ENCODE results near the gene CNTN5. TPM values are rescaled to one million over a fixed set of nuclear protein-coding genes. Genes with fewer than 3 reads are reported as not detected.
A peak's percentile ranks its signal among the peaks of the same experiment; 100 is the strongest.

CNTN5 gene
- total RNA-seq, 1 donor from 2014 or later = 17.7 TPM

DNA sequence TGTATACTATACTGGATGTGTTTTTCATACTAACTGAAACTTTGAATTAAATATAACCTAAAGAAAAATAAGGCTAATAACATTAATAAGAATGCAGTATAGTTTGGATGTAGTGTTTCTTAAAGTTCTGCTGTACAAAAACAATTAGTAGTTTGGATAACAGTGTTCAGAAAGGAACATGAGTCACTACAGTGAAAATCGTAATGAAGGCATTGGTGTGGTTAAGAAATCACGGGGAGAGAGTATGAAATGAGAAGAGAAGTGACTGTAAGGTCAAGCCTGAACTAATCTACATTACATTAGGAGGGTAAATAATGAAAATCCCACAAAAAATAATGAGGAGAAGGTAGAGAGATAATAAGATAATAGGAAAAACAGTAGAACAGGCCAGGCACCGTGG is 939.8 kb downstream of the CNTN5 start:
- peaks cover 4% of the 10 kb centered on the region for H3K36me3 Mint-ChIP-seq
- TF ChIP-seq, protein P1, sequence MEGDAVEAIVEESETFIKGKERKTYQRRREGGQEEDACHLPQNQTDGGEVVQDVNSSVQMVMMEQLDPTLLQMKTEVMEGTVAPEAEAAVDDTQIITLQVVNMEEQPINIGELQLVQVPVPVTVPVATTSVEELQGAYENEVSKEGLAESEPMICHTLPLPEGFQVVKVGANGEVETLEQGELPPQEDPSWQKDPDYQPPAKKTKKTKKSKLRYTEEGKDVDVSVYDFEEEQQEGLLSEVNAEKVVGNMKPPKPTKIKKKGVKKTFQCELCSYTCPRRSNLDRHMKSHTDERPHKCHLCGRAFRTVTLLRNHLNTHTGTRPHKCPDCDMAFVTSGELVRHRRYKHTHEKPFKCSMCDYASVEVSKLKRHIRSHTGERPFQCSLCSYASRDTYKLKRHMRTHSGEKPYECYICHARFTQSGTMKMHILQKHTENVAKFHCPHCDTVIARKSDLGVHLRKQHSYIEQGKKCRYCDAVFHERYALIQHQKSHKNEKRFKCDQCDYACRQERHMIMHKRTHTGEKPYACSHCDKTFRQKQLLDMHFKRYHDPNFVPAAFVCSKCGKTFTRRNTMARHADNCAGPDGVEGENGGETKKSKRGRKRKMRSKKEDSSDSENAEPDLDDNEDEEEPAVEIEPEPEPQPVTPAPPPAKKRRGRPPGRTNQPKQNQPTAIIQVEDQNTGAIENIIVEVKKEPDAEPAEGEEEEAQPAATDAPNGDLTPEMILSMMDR (IDR thresholded peaks at IDR 0.05; ENCODE audit: unreplicated experiment) = no peak

DNA sequence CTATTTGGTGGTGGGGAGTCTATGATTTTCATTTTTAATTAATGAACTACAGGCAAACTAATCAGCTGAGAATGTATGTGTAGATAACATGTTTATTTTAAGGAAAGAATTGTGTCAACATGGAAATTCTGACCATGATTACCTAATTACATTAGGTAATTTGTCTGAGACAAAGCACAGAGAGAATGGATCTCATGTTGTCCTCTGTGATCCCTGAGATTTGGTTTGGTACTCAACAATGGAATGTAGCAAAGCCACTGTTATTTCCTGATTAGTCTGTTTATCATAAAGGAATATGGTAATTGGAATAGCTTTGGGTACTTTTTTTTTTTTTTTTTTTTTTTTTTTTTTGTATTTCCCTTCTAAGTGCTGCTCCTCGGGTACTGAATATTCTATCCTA is 947.6 kb downstream of the CNTN5 start:
- peaks cover 22% of the 10 kb centered on the region for H3K4me1 Mint-ChIP-seq

More for the DNA sequence above, 939.8 kb downstream of the CNTN5 start:
- DNase-seq (ENCODE audit: low spot score in 2 of 2, unreplicated experiment in 2 of 2) = no peak
- no peaks in the 10 kb centered on the region for H3K27me3 Mint-ChIP-seq (ENCODE audit: low read depth)
- peaks cover 10% of the 10 kb centered on the region for H3K9me3 Mint-ChIP-seq
- no peak overlapping the region for H3K4me3 Mint-ChIP-seq
- no peaks in the 10 kb centered on the region for H3K4me1 Mint-ChIP-seq
- no peak overlapping the region for H3K27ac Mint-ChIP-seq

DNA sequence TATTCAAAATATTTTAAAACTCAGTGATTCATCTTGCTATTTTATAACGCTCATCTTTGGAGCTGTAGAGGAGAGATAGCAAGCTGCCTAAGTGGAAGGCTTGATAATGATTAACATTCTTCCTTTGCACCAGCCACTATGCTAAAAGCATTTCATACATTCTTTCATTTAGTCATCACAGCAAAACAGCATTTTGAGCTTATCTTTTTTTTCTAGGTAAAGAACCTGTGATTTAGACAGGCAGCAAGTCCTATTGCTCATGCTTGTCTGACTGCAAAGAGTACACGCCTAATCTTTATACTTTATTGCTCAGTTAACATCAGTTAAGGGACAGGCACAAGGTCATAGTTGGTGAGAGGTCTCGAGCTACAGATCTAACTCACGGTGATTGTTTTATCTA is 953.2 kb downstream of the CNTN5 start:
- DNase-seq (ENCODE audit: low spot score in 2 of 2, unreplicated experiment in 2 of 2) = no peak
- H3K36me3 Mint-ChIP-seq = no peaks in the 10 kb centered on the region
- TF ChIP-seq, protein P1 (IDR thresholded peaks at IDR 0.05; ENCODE audit: unreplicated experiment) = no peak
- no peak overlapping the region for H3K4me3 Mint-ChIP-seq
- H3K27ac Mint-ChIP-seq = no peak overlapping the region
- H3K4me1 Mint-ChIP-seq = peaks cover 33% of the 10 kb centered on the region
- H3K27me3 Mint-ChIP-seq (ENCODE audit: low read depth) = no peaks in the 10 kb centered on the region
- H3K9me3 Mint-ChIP-seq = peaks cover 7% of the 10 kb centered on the region

More for the DNA sequence above, 947.6 kb downstream of the CNTN5 start:
- TF ChIP-seq, protein P1 (IDR thresholded peaks at IDR 0.05; ENCODE audit: unreplicated experiment) = no peak
- peaks cover 4% of the 10 kb centered on the region for H3K36me3 Mint-ChIP-seq
- DNase-seq (ENCODE audit: low spot score in 2 of 2, unreplicated experiment in 2 of 2) = no peak
- H3K27ac Mint-ChIP-seq = no peak overlapping the region
- H3K9me3 Mint-ChIP-seq = peaks cover 4% of the 10 kb centered on the region
- no peak overlapping the region for H3K4me3 Mint-ChIP-seq
- H3K27me3 Mint-ChIP-seq (ENCODE audit: low read depth) = no peaks in the 10 kb centered on the region

DNA sequence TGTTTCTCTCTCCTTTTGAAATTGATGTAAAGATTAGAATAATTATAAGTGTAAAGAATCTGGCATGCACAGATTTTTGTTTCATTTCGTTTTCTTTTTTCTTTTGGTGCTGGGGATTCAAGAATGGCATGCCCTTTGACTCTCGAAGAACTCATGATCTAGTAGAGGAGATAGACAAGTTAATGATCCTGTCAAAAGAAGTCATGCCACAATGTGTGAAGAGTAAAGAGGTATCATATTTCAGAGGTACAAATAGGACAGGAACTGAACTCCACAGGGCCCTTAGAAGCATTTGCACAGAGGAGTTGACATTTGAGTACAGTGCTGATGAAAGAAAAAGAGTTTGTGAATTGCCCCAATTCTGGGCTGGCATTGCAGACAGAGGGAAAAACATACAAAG is 958.3 kb downstream of the CNTN5 start:
- peaks cover 7% of the 10 kb centered on the region for H3K9me3 Mint-ChIP-seq
- no peaks in the 10 kb centered on the region for H3K27me3 Mint-ChIP-seq (ENCODE audit: low read depth)
- no peak overlapping the region for H3K4me3 Mint-ChIP-seq
- TF ChIP-seq, protein P1 (IDR thresholded peaks at IDR 0.05; ENCODE audit: unreplicated experiment) = no peak
- peaks cover 15% of the 10 kb centered on the region for H3K4me1 Mint-ChIP-seq
- no peak for DNase-seq (ENCODE audit: low spot score in 2 of 2, unreplicated experiment in 2 of 2)
- H3K27ac Mint-ChIP-seq = no peak overlapping the region
- no peaks in the 10 kb centered on the region for H3K36me3 Mint-ChIP-seq

DNA sequence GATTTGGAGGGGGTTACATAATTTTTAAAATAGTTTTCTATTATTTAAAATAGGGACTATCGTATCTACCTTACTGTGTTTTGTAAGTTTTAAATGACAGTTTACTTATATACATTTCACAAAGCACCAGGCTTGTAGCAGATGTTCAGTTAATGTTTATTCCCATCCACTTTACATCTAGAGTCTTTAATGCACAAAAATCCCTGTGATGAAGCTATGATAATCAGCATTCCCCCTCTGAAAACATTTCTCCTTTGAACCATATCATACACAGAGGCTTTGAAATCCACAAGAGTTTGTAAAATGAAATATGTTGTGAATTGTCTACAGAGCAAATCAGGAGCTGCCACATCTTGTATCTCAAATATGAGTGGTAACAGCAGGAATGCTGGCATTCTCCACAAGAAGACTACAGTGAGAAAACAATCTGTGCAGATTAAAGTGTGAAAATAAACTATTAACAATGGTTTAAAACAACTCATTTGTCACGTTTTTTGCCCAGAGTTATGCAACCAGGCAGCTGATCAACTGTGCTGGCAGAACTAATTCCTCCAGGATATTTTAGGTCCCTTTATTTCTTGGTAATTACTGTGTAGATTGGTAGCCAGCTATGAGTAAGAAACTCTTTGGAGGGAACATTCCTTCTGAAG is 967.2 kb downstream of the CNTN5 start:
- peak overlapping the region; percentile 70 for H3K27ac Mint-ChIP-seq
- no peaks in the 10 kb centered on the region for H3K27me3 Mint-ChIP-seq (ENCODE audit: low read depth)
- TF ChIP-seq, protein P1 (IDR thresholded peaks at IDR 0.05; ENCODE audit: unreplicated experiment) = no peak
- no peaks in the 10 kb centered on the region for H3K9me3 Mint-ChIP-seq
- H3K4me1 Mint-ChIP-seq = peaks cover 15% of the 10 kb centered on the region
- H3K4me3 Mint-ChIP-seq = no peak overlapping the region
- H3K36me3 Mint-ChIP-seq = no peaks in the 10 kb centered on the region
- no peak for DNase-seq (ENCODE audit: low spot score in 2 of 2, unreplicated experiment in 2 of 2)
